Ammon's horn (tissue), 1 donor: ENCODE results near the gene SFMBT1.
"Not testable (repeated sequence)": the region's sequence is repeated elsewhere in the genome, so short reads cannot be mapped to it uniquely, and the experiment has no call there.

Source experiments
- DNase-seq: peaks from one replicate; pipeline ENCODE4 v3.0.0-alpha.2; 2016; ENCODE audit warnings: low spot score

The SFMBT1 gene

DNA sequence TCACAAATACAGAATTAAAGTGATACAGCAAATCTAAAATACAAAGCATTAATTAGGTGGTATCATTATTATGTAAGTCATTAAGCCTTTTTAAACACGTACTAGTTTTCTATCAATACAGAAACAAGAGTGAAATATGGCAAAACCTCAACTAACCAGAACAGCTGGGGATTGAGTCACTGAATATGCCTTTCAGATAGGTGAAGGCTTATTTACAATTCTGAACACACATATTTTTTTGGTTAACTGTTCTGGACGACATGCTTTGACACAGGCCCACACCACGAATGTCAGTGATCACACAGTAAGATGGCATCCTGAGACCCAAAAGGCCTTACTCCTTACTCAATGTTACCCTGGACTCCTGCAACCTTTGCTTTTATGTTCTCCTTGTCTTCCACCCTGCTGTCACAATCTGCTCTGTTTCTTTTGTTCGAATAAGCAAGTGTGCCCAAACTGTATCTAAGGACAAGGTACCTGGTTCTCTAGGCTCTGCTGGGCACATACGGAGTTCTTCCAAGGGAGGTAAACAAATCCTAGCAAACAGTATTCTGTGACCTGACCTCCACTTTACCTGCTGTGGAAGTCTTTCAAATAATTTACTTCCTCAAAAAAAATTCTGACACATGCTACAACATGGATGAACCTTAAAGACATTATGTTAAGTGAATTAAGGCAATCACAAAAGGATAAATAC, 7.0 kb downstream of the SFMBT1 start:
- no peak for DNase-seq

DNA sequence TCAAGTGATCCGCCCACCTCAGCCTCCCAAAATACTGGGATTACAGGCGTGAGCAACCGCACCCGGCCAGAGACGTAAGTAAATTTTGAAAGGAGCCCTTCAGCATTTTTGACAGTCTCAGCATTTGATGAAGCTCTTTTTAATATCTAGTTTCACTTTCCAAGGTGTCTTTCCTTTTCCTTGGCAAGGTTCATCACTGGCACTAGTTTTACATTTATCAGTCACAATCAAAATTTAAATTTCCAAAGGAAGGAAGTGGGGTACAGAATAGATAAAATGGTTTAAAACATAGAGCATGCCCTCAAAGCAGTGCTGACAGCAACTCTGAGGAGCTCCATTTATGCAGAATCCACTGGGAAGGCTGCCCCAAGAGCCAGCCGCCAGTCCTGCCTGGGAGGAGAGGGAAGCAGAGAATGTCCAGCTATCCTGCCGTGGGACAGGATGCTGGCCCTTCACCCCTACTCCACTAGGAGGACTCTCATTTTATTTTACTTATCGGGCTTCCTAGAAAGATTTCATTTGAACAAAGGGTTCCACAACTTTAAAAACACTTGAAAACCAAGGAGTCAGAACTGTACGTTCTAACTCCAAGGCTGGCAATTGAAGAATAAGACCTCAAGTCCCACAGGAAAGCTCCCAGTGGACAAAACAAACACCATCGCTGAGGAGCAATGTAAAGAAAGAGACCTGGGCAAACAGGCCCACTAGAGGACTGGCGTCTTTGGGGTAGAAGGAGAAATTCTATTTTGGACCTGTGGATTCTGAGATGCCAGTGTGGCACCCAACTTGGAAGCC, 9.9 kb downstream of the SFMBT1 start:
- no peak for DNase-seq

GRCh38 chr3:53035018-53035417, 10.9 kb downstream of the SFMBT1 start:
- DNase-seq, result not testable (repeated sequence)

GRCh38 chr3:53034411-53034810, 11.5 kb downstream of the SFMBT1 start:
- DNase-seq, result not testable (repeated sequence)

DNA sequence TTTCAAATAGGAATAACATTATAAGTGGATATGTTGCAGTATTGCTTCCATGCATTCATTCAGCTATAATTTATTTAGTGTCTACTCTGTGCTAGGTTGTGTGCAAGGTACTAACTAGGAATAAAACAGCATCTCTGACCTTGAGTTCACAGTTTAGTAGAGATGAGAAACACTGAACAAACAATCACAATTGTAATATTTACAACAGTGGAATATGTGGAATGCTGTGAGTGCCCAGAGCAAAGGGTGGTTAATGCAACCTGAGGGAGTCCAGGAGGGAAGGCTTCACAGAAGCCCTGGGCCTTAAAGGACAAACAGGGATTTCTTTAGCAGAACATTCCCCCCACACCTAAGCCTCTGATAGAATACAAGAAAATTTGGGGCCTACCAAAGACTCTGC, 13.3 kb downstream of the SFMBT1 start:
- DNase-seq, result no peak

- DNase-seq, result no peak
These were observed 15.0 kb downstream of the SFMBT1 start for GRCh38 chr3:53030619-53031449.

DNA sequence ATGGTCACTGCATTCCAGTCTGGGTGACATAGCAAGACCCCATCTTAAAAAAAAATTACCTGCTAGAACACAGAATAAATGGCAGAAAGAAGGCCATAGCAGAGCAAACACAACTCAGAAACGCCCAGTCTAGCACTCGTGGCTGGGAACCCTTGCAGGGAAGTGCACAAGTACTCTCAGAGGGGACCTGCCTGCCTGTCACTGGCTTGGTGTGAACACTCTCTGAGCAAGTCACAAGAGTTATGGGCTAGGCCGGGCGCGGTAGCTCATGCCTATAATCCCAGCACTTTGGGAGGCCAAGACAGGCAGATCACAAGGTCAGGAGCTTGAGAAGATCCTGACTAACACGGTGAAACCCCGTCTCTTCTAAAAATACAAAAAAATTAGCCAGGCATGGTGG, 17.2 kb downstream of the SFMBT1 start:
- no peak for DNase-seq

GRCh38 chr3:53027254-53027844, 18.5 kb downstream of the SFMBT1 start:
- DNase-seq, result no peak

- DNase-seq, result no peak
These were observed 19.3 kb downstream of the SFMBT1 start for GRCh38 chr3:53026382-53027162.

DNA sequence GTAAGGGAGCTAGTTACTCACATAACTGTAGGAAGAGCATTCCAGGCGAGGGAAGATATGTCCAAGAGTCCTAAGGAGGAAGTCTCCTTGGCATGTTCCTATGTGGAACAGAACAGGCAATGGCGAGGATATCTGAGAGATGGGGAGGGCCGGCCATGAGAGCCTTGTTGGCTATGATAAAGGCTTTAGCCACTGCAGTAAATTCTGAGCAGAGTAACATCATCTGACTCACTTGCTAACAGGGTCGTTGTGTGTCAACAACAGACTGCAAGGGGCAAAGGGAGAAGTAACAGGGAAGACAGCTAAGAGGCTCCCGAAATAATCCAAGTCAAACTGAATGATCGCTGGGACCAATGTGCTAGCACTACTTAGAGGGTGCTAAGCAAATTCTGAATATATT, 21.6 kb downstream of the SFMBT1 start:
- DNase-seq, result no peak

- DNase-seq, result peak; percentile 40
These were observed 22.6 kb downstream of the SFMBT1 start for GRCh38 chr3:53023072-53023823.

GRCh38 chr3:53022647-53023046, 23.2 kb downstream of the SFMBT1 start:
- no peak for DNase-seq

DNA sequence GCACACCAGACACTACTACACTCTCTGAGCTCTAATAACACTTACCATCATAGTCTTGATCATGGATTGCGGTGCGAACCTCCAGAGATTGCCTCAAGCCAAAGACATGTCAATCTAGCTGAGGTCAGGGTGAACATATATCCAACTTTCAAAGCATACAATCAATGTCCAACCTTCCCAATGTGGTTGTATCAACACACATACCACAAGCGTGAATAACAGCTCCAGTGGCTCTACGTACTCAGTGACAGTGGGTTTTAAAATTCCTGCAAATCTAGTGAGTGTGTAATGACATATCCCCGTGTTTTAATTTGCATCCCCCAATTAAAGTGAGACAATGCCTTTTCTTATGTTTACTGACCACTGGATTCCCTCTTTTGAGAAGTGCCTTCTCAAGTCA, 29.6 kb downstream of the SFMBT1 start:
- no peak for DNase-seq

DNA sequence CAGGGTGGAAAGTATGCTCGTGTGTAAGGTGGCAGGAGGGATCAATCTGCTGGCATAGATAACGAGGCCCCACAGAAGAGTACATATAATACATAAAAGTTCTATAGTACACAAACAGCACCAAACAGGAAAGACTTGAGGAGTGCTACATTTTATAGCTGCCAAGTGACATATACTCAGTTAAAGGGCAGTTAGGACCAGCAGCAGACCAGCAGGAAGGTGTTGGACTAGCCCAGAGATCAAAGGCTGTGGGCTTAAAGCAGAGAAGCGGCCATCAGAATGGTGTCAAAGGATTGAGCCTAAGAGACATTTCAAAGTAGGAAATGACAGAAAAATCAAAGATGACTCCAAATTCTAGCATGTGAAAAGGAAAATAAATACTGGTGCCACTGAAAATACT, 34.5 kb downstream of the SFMBT1 start:
- DNase-seq, result no peak

DNA sequence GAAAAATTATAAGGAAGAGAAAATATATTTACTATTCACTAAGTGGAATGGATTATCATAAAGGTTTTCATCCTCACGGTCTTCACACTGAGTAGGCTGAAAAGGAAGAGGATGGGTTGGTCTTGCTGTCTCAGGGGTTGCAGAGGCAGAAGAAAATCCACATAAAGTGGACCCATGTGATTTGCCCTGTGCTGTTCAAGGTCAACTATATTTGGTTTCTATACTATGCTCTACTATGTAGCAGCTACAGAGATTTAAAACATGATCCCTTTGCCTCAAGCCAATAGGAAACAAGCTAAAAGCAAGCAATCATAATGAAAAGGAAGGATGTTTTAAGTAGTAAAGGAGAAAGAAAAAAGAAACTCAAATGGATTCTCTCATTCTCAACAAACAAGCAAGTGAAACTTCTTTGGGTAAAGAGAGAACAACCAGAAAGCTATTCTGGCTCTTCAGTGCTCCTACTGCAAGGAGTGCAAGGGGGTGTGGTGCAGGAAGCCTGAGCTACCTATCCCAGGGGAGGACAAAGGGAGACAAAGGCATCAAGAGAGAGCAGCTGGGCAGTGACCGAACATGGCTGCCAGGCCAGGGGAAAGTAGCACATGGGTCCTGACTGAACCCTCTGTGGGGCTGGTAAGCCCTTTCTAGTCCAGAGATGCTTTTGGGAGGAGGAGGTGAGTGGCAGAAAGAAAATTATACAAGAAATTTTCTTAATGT, 35.9 kb downstream of the SFMBT1 start:
- DNase-seq, result no peak

DNA sequence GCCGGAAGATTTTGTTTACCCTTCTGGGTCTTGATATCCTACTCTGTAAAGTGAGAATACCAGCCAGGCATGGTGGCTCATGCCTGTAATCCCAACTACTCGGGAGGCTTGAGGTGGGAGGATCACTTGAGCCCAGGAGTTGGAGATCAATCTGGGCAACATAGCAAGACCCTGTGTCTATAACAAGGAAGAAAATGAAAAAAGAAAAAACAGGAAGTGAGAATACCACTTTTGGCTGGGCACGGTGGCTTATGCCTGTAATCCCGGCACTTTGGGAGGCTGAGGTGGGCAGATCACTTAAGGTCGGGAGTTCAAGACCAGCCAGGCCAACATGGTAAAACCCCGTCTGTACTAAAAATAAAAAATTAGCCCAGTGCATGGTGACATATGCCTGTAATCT, 36.9 kb downstream of the SFMBT1 start:
- no peak for DNase-seq

GRCh38 chr3:53005854-53006513, 39.9 kb downstream of the SFMBT1 start:
- DNase-seq, result no peak

DNA sequence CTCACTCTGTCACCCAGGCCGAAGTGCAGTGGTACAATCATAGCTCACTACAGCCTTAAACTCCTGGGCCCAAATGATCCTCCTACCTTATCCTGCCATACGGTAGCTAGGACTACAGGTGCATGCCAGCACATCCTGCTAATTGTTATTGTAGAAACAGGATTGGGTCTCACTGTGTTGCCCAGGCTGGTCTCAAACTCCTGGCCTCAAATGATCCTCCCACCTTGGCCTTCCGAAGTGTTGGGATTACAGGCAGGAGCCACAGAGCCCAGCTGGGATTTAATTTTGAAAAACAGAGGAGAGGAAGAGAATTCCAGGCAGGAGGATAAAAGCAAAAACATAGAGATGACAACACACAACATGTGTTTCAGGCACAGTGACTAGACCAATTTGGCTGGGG, 40.5 kb downstream of the SFMBT1 start:
- no peak for DNase-seq

GRCh38 chr3:53003320-53003719, 42.6 kb downstream of the SFMBT1 start:
- DNase-seq, result no peak
